DOHH2 (cell line): ENCODE results near the gene RAPGEF1.

ENCODE experiments used
- H3F3A ChIP-seq: fragments of 200-600 bp; sonication (generic), shearing (Covaris generic); 2 replicates; pipeline ENCODE4 v1.6.0; 2016; ENCODE audit warnings: antibody characterized with exemption, mild to moderate bottlenecking; ENCODE audit not compliant: control insufficient read depth, insufficient read depth
- H3K27ac ChIP-seq: fragments of 200-600 bp; sonication (generic); 2 replicates; pipeline ENCODE4 v1.5.1; 2014; ENCODE audit warnings: low read depth, mild to moderate bottlenecking, low read length, moderate library complexity
- H3K27me3 ChIP-seq: fragments of 200-600 bp; sonication (generic); 2 replicates; pipeline ENCODE4 v1.6.1; 2014; ENCODE audit warnings: mild to moderate bottlenecking, low read length, mixed read lengths; ENCODE audit not compliant: control insufficient read depth
- H3K36me3 ChIP-seq: fragments of 200-600 bp; sonication (generic); 2 replicates; pipeline ENCODE4 v1.6.1; 2014; ENCODE audit warnings: mild to moderate bottlenecking, low read length, moderate library complexity, mixed read lengths; ENCODE audit not compliant: control insufficient read depth
- H3K4me1 ChIP-seq: fragments of 200-600 bp; sonication (generic); 2 replicates; pipeline ENCODE4 v1.6.1; 2014; ENCODE audit warnings: mild to moderate bottlenecking, low read length, mixed read lengths; ENCODE audit not compliant: control insufficient read depth
- H3K4me2 ChIP-seq: fragments of 200-600 bp; sonication (generic); 2 replicates; pipeline ENCODE4 v1.6.0; 2014; ENCODE audit warnings: mild to moderate bottlenecking, low read length, moderate library complexity
- H3K4me3 ChIP-seq: fragments of 200-600 bp; sonication (generic); 2 replicates; pipeline ENCODE4 v1.5.1; 2014; ENCODE audit warnings: mild to moderate bottlenecking, low read length, mixed read lengths
- H3K79me2 ChIP-seq: fragments of 200-600 bp; sonication (generic); 2 replicates; pipeline ENCODE4 v1.6.1; 2014; ENCODE audit warnings: mild to moderate bottlenecking, low read length, mixed read lengths; ENCODE audit not compliant: control insufficient read depth
- H3K9me2 ChIP-seq: fragments of 200-600 bp; sonication (generic); replicated peaks from 2 replicates; pipeline ENCODE4 v1.6.1; 2014; ENCODE audit warnings: mild to moderate bottlenecking, low read length, mixed read lengths; ENCODE audit not compliant: control insufficient read depth
- H3K9me3 ChIP-seq: fragments of 200-600 bp; sonication (generic); 2 replicates; pipeline ENCODE4 v1.6.1; 2014; ENCODE audit warnings: antibody characterized with exemption, low read length, mixed read lengths; ENCODE audit not compliant: control insufficient read depth, insufficient read depth
- H4K20me1 ChIP-seq: fragments of 200-600 bp; sonication (generic); 2 replicates; pipeline ENCODE4 v1.6.0; 2014; ENCODE audit warnings: low read depth, mild to moderate bottlenecking, antibody characterized with exemption, low read length, moderate library complexity; ENCODE audit not compliant: control insufficient read depth, insufficient read depth
- CTCF ChIP-seq: fragments of 200-600 bp; sonication (generic); IDR thresholded peaks from one replicate; pipeline ENCODE4 v1.5.1; 2014; ENCODE audit warnings: antibody characterized with exemption, mild to moderate bottlenecking, low read depth, low read length; ENCODE audit not compliant: poor library complexity, severe bottlenecking
- EZH2phosphoT487 ChIP-seq: fragments of 200-600 bp; sonication (generic); IDR thresholded peaks from 2 replicates; pipeline ENCODE4 v1.6.1; 2017; ENCODE audit warnings: borderline replicate concordance, mild to moderate bottlenecking, antibody characterized with exemption, low read length, moderate library complexity, mixed read lengths

RAPGEF1 gene

GRCh38 chr9:131731644-131732043, 8.2 kb downstream of the RAPGEF1 start:
- H3K27ac ChIP-seq = peak overlapping the region; percentile 96
- H3F3A ChIP-seq = peaks cover 75% of the 10 kb centered on the region
- H3K9me2 ChIP-seq = no peaks in the 10 kb centered on the region
- no peaks in the 10 kb centered on the region for H4K20me1 ChIP-seq
- peak overlapping the region; percentile 54 for H3K4me3 ChIP-seq
- peak overlapping the region; percentile 77 for H3K4me2 ChIP-seq
- peaks cover 47% of the 10 kb centered on the region for H3K36me3 ChIP-seq
- peaks cover 70% of the 10 kb centered on the region for H3K79me2 ChIP-seq
- no peaks in the 10 kb centered on the region for H3K27me3 ChIP-seq
- H3K9me3 ChIP-seq = no peaks in the 10 kb centered on the region
- TF ChIP-seq EZH2phosphoT487 (no peak), CTCF (no peak)
- H3K4me1 ChIP-seq = peaks cover 97% of the 10 kb centered on the region

GRCh38 chr9:131731237-131731636, 8.6 kb downstream of the RAPGEF1 start:
- peaks cover 43% of the 10 kb centered on the region for H3K36me3 ChIP-seq
- H3K27ac ChIP-seq = peak overlapping the region; percentile 96
- peaks cover 69% of the 10 kb centered on the region for H3K79me2 ChIP-seq
- peaks cover 97% of the 10 kb centered on the region for H3K4me1 ChIP-seq
- H3K4me2 ChIP-seq = peak overlapping the region; percentile 77
- H3K9me3 ChIP-seq = no peaks in the 10 kb centered on the region
- H3K4me3 ChIP-seq = peak overlapping the region; percentile 54
- H3F3A ChIP-seq = peaks cover 79% of the 10 kb centered on the region
- no peaks in the 10 kb centered on the region for H3K27me3 ChIP-seq
- no peak for TF ChIP-seq CTCF
- H3K9me2 ChIP-seq = no peaks in the 10 kb centered on the region
- H4K20me1 ChIP-seq = no peaks in the 10 kb centered on the region

- Histone ChIP-seq H4K20me1 (no peaks in the 10 kb centered on the region), H3K4me3 (peak overlapping the region; percentile 69), H3K4me2 (peak overlapping the region; percentile 83), H3K9me2 (no peaks in the 10 kb centered on the region), H3K9me3 (no peaks in the 10 kb centered on the region), H3K36me3 (peaks cover 25% of the 10 kb centered on the region), H3K27me3 (no peaks in the 10 kb centered on the region), H3K79me2 (peaks cover 55% of the 10 kb centered on the region), H3F3A (peaks cover 78% of the 10 kb centered on the region), H3K4me1 (peaks cover 97% of the 10 kb centered on the region), H3K27ac (peak overlapping the region; percentile 96)
- TF ChIP-seq CTCF (no peak), EZH2phosphoT487 (no peak)
Measured at GRCh38 chr9:131728961-131729360, 10.9 kb downstream of the RAPGEF1 start.

GRCh38 chr9:131728546-131728910, 11.3 kb downstream of the RAPGEF1 start:
- Histone ChIP-seq H3K4me2 (peak overlapping the region; percentile 83), H3F3A (peaks cover 73% of the 10 kb centered on the region), H4K20me1 (no peaks in the 10 kb centered on the region), H3K4me1 (peaks cover 97% of the 10 kb centered on the region), H3K4me3 (peak overlapping the region; percentile 69), H3K9me3 (no peaks in the 10 kb centered on the region), H3K27ac (peak overlapping the region; percentile 96), H3K79me2 (peaks cover 55% of the 10 kb centered on the region), H3K36me3 (peaks cover 25% of the 10 kb centered on the region), H3K9me2 (no peaks in the 10 kb centered on the region), H3K27me3 (no peaks in the 10 kb centered on the region)
- TF ChIP-seq EZH2phosphoT487 = no peak
- no peak for TF ChIP-seq CTCF
